ENCODE results near the gene CEP112.

DNA sequence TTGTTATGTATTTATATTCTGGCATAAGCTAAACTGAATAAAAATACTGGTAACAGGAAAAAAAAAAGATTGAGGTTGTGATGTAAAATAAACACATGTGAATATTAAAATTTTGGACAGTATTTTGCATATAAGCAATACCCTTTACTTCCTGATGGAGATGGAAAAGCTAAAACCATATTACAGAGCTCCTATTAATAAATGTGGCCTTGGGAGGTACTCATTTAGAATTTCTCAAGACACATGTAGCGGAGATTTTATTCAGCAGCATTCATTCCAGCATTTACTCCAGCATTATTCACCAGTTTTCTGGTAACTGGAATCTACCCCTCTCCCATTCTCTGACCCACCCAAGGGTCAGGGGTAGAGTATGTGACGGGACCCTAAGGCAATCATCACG is 536.2 kb downstream of the CEP112 start:
- TF ChIP-seq, protein P1, sequence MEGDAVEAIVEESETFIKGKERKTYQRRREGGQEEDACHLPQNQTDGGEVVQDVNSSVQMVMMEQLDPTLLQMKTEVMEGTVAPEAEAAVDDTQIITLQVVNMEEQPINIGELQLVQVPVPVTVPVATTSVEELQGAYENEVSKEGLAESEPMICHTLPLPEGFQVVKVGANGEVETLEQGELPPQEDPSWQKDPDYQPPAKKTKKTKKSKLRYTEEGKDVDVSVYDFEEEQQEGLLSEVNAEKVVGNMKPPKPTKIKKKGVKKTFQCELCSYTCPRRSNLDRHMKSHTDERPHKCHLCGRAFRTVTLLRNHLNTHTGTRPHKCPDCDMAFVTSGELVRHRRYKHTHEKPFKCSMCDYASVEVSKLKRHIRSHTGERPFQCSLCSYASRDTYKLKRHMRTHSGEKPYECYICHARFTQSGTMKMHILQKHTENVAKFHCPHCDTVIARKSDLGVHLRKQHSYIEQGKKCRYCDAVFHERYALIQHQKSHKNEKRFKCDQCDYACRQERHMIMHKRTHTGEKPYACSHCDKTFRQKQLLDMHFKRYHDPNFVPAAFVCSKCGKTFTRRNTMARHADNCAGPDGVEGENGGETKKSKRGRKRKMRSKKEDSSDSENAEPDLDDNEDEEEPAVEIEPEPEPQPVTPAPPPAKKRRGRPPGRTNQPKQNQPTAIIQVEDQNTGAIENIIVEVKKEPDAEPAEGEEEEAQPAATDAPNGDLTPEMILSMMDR (conservative IDR thresholded peaks at IDR 0.05; ENCODE audit: low read depth in 2 of 2) = no peak
- TF ChIP-seq EZH2phosphoT487 (IDR thresholded peaks at IDR 0.05; ENCODE audit: unreplicated experiment) (no peak), POLR2AphosphoS5 (IDR thresholded peaks at IDR 0.05; ENCODE audit: low read depth) (no peak), EZH2 (IDR thresholded peaks at IDR 0.05; ENCODE audit: low read depth, unreplicated experiment) (no peak), CREB1 (CRISPR knock-in tag; IDR thresholded peaks at IDR 0.05; ENCODE audit: low read depth) (no peak), ZNF114 (CRISPR knock-in tag; IDR thresholded peaks at IDR 0.05) (no peak), JUNB (IDR thresholded peaks at IDR 0.05; ENCODE audit: unreplicated experiment) (no peak), ZNF331 (CRISPR knock-in tag; IDR thresholded peaks at IDR 0.05; ENCODE audit: low read depth) (no peak), NANOG (IDR thresholded peaks at IDR 0.05; ENCODE audit: borderline replicate concordance) (no peak)
- TF ChIP-seq, protein P2, sequence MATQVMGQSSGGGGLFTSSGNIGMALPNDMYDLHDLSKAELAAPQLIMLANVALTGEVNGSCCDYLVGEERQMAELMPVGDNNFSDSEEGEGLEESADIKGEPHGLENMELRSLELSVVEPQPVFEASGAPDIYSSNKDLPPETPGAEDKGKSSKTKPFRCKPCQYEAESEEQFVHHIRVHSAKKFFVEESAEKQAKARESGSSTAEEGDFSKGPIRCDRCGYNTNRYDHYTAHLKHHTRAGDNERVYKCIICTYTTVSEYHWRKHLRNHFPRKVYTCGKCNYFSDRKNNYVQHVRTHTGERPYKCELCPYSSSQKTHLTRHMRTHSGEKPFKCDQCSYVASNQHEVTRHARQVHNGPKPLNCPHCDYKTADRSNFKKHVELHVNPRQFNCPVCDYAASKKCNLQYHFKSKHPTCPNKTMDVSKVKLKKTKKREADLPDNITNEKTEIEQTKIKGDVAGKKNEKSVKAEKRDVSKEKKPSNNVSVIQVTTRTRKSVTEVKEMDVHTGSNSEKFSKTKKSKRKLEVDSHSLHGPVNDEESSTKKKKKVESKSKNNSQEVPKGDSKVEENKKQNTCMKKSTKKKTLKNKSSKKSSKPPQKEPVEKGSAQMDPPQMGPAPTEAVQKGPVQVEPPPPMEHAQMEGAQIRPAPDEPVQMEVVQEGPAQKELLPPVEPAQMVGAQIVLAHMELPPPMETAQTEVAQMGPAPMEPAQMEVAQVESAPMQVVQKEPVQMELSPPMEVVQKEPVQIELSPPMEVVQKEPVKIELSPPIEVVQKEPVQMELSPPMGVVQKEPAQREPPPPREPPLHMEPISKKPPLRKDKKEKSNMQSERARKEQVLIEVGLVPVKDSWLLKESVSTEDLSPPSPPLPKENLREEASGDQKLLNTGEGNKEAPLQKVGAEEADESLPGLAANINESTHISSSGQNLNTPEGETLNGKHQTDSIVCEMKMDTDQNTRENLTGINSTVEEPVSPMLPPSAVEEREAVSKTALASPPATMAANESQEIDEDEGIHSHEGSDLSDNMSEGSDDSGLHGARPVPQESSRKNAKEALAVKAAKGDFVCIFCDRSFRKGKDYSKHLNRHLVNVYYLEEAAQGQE (IDR thresholded peaks at IDR 0.05; ENCODE audit: unreplicated experiment) = no peak
- TF ChIP-seq, protein P3, sequence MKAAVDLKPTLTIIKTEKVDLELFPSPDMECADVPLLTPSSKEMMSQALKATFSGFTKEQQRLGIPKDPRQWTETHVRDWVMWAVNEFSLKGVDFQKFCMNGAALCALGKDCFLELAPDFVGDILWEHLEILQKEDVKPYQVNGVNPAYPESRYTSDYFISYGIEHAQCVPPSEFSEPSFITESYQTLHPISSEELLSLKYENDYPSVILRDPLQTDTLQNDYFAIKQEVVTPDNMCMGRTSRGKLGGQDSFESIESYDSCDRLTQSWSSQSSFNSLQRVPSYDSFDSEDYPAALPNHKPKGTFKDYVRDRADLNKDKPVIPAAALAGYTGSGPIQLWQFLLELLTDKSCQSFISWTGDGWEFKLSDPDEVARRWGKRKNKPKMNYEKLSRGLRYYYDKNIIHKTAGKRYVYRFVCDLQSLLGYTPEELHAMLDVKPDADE (IDR thresholded peaks at IDR 0.05) = no peak
- TF ChIP-seq, protein P4, sequence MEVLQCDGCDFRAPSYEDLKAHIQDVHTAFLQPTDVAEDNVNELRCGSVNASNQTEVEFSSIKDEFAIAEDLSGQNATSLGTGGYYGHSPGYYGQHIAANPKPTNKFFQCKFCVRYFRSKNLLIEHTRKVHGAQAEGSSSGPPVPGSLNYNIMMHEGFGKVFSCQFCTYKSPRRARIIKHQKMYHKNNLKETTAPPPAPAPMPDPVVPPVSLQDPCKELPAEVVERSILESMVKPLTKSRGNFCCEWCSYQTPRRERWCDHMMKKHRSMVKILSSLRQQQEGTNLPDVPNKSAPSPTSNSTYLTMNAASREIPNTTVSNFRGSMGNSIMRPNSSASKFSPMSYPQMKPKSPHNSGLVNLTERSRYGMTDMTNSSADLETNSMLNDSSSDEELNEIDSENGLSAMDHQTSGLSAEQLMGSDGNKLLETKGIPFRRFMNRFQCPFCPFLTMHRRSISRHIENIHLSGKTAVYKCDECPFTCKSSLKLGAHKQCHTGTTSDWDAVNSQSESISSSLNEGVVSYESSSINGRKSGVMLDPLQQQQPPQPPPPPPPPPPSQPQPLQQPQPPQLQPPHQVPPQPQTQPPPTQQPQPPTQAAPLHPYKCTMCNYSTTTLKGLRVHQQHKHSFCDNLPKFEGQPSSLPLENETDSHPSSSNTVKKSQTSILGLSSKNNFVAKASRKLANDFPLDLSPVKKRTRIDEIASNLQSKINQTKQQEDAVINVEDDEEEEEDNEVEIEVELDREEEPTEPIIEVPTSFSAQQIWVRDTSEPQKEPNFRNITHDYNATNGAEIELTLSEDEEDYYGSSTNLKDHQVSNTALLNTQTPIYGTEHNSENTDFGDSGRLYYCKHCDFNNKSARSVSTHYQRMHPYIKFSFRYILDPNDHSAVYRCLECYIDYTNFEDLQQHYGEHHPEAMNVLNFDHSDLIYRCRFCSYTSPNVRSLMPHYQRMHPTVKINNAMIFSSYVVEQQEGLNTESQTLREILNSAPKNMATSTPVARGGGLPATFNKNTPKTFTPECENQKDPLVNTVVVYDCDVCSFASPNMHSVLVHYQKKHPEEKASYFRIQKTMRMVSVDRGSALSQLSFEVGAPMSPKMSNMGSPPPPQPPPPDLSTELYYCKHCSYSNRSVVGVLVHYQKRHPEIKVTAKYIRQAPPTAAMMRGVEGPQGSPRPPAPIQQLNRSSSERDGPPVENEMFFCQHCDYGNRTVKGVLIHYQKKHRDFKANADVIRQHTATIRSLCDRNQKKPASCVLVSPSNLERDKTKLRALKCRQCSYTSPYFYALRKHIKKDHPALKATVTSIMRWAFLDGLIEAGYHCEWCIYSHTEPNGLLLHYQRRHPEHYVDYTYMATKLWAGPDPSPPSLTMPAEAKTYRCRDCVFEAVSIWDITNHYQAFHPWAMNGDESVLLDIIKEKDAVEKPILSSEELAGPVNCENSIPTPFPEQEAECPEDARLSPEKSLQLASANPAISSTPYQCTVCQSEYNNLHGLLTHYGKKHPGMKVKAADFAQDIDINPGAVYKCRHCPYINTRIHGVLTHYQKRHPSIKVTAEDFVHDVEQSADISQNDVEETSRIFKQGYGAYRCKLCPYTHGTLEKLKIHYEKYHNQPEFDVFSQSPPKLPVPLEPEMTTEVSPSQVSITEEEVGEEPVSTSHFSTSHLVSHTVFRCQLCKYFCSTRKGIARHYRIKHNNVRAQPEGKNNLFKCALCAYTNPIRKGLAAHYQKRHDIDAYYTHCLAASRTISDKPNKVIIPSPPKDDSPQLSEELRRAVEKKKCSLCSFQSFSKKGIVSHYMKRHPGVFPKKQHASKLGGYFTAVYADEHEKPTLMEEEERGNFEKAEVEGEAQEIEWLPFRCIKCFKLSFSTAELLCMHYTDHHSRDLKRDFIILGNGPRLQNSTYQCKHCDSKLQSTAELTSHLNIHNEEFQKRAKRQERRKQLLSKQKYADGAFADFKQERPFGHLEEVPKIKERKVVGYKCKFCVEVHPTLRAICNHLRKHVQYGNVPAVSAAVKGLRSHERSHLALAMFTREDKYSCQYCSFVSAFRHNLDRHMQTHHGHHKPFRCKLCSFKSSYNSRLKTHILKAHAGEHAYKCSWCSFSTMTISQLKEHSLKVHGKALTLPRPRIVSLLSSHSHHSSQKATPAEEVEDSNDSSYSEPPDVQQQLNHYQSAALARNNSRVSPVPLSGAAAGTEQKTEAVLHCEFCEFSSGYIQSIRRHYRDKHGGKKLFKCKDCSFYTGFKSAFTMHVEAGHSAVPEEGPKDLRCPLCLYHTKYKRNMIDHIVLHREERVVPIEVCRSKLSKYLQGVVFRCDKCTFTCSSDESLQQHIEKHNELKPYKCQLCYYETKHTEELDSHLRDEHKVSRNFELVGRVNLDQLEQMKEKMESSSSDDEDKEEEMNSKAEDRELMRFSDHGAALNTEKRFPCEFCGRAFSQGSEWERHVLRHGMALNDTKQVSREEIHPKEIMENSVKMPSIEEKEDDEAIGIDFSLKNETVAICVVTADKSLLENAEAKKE (CRISPR knock-in tag; IDR thresholded peaks at IDR 0.05) = no peak
